ENCODE results near the gene TICRR.
"Not testable (repeated sequence)": the region's sequence is repeated elsewhere in the genome, so short reads cannot be mapped to it uniquely, and the experiment has no call there.

Gene TICRR

GRCh38 chr15:89575656-89576416 lies 567 bp downstream of the TICRR start:
- no peak for DNase-seq

GRCh38 chr15:89576417-89576773 lies 1.1 kb downstream of the TICRR start:
- DNase-seq = no peak

GRCh38 chr15:89577776-89578115 lies 2.5 kb downstream of the TICRR start:
- DNase-seq = no peak

GRCh38 chr15:89578146-89578545 lies 2.9 kb downstream of the TICRR start:
- no peak for DNase-seq

- not testable (repeated sequence) for DNase-seq
Measured at GRCh38 chr15:89580747-89581146, 5.5 kb downstream of the TICRR start.

- DNase-seq = no peak
Measured at GRCh38 chr15:89586651-89587050, 11.4 kb downstream of the TICRR start.

GRCh38 chr15:89587955-89588354 lies 12.7 kb downstream of the TICRR start:
- no peak for DNase-seq

GRCh38 chr15:89591834-89592233 lies 16.6 kb downstream of the TICRR start:
- no peak for DNase-seq

- no peak for DNase-seq
Measured at GRCh38 chr15:89593018-89593417, 17.7 kb downstream of the TICRR start.

- DNase-seq = no peak
Measured at GRCh38 chr15:89599021-89599420, 23.8 kb downstream of the TICRR start.

- DNase-seq = no peak
Measured at GRCh38 chr15:89611317-89611716, 36.0 kb downstream of the TICRR start.

- no peak for DNase-seq
Measured at GRCh38 chr15:89613031-89613430, 37.8 kb downstream of the TICRR start.

GRCh38 chr15:89614164-89614563 lies 38.9 kb downstream of the TICRR start:
- DNase-seq = no peak

- DNase-seq = no peak
Measured at GRCh38 chr15:89615135-89615534, 39.9 kb downstream of the TICRR start.

- DNase-seq = no peak
Measured at GRCh38 chr15:89616228-89616627, 41.0 kb downstream of the TICRR start.

- DNase-seq = no peak
Measured at GRCh38 chr15:89621547-89621946, 46.3 kb downstream of the TICRR start.

GRCh38 chr15:89623165-89623564 lies 47.9 kb downstream of the TICRR start:
- DNase-seq = no peak

GRCh38 chr15:89625716-89626115 lies 50.4 kb downstream of the TICRR start:
- DNase-seq = no peak

GRCh38 chr15:89627256-89627970 lies 52.1 kb downstream of the TICRR start:
- DNase-seq = no peak

- DNase-seq = no peak
Measured at GRCh38 chr15:89628301-89628700, 53.0 kb downstream of the TICRR start.

GRCh38 chr15:89628806-89629715 lies 53.8 kb downstream of the TICRR start:
- no peak for DNase-seq

GRCh38 chr15:89629829-89630228 lies 54.6 kb downstream of the TICRR start:
- DNase-seq = no peak

- no peak for DNase-seq
Measured at GRCh38 chr15:89630260-89630659, 55.0 kb downstream of the TICRR start.
